Measurements from ENCODE around the gene CLINT1.

DNA sequence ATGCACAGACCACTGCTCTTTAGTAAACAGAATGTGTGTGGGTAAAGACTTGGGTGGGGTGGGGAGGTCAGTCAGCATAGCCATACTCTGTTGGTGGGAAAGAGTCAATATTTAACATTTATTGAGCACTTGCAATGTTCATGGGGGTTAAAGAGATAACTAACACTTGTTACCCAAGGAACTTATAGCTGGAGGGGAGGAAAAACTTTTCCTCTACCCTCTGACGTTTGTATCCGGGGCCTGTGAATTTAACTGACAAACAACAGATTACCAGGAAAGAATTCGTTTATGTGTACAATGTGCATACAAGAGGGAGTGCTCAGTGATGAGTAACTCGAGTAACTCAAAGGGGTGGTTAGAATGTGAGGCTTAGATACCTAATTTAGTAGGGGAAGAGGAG is 6.8 kb upstream of the CLINT1 start:
- TF ChIP-seq, protein P1, sequence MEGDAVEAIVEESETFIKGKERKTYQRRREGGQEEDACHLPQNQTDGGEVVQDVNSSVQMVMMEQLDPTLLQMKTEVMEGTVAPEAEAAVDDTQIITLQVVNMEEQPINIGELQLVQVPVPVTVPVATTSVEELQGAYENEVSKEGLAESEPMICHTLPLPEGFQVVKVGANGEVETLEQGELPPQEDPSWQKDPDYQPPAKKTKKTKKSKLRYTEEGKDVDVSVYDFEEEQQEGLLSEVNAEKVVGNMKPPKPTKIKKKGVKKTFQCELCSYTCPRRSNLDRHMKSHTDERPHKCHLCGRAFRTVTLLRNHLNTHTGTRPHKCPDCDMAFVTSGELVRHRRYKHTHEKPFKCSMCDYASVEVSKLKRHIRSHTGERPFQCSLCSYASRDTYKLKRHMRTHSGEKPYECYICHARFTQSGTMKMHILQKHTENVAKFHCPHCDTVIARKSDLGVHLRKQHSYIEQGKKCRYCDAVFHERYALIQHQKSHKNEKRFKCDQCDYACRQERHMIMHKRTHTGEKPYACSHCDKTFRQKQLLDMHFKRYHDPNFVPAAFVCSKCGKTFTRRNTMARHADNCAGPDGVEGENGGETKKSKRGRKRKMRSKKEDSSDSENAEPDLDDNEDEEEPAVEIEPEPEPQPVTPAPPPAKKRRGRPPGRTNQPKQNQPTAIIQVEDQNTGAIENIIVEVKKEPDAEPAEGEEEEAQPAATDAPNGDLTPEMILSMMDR (conservative IDR thresholded peaks at IDR 0.05; ENCODE audit: low read depth in 2 of 2) = no peak
- TF ChIP-seq, protein P2, sequence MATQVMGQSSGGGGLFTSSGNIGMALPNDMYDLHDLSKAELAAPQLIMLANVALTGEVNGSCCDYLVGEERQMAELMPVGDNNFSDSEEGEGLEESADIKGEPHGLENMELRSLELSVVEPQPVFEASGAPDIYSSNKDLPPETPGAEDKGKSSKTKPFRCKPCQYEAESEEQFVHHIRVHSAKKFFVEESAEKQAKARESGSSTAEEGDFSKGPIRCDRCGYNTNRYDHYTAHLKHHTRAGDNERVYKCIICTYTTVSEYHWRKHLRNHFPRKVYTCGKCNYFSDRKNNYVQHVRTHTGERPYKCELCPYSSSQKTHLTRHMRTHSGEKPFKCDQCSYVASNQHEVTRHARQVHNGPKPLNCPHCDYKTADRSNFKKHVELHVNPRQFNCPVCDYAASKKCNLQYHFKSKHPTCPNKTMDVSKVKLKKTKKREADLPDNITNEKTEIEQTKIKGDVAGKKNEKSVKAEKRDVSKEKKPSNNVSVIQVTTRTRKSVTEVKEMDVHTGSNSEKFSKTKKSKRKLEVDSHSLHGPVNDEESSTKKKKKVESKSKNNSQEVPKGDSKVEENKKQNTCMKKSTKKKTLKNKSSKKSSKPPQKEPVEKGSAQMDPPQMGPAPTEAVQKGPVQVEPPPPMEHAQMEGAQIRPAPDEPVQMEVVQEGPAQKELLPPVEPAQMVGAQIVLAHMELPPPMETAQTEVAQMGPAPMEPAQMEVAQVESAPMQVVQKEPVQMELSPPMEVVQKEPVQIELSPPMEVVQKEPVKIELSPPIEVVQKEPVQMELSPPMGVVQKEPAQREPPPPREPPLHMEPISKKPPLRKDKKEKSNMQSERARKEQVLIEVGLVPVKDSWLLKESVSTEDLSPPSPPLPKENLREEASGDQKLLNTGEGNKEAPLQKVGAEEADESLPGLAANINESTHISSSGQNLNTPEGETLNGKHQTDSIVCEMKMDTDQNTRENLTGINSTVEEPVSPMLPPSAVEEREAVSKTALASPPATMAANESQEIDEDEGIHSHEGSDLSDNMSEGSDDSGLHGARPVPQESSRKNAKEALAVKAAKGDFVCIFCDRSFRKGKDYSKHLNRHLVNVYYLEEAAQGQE (IDR thresholded peaks at IDR 0.05; ENCODE audit: unreplicated experiment) = no peak
- TF ChIP-seq EZH2 (IDR thresholded peaks at IDR 0.05; ENCODE audit: low read depth, unreplicated experiment) = no peak
- no peak for TF ChIP-seq ZNF331 (CRISPR knock-in tag; IDR thresholded peaks at IDR 0.05; ENCODE audit: low read depth)
- TF ChIP-seq CREB1 (CRISPR knock-in tag; IDR thresholded peaks at IDR 0.05; ENCODE audit: low read depth) = no peak
- no peak for TF ChIP-seq EZH2phosphoT487 (IDR thresholded peaks at IDR 0.05; ENCODE audit: unreplicated experiment)
- TF ChIP-seq POLR2AphosphoS5 (IDR thresholded peaks at IDR 0.05; ENCODE audit: low read depth) = no peak
- TF ChIP-seq JUNB (IDR thresholded peaks at IDR 0.05; ENCODE audit: unreplicated experiment) = no peak
- TF ChIP-seq NANOG (IDR thresholded peaks at IDR 0.05; ENCODE audit: borderline replicate concordance) = no peak
- TF ChIP-seq, protein P3, sequence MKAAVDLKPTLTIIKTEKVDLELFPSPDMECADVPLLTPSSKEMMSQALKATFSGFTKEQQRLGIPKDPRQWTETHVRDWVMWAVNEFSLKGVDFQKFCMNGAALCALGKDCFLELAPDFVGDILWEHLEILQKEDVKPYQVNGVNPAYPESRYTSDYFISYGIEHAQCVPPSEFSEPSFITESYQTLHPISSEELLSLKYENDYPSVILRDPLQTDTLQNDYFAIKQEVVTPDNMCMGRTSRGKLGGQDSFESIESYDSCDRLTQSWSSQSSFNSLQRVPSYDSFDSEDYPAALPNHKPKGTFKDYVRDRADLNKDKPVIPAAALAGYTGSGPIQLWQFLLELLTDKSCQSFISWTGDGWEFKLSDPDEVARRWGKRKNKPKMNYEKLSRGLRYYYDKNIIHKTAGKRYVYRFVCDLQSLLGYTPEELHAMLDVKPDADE (IDR thresholded peaks at IDR 0.05) = no peak
- TF ChIP-seq, protein P4, sequence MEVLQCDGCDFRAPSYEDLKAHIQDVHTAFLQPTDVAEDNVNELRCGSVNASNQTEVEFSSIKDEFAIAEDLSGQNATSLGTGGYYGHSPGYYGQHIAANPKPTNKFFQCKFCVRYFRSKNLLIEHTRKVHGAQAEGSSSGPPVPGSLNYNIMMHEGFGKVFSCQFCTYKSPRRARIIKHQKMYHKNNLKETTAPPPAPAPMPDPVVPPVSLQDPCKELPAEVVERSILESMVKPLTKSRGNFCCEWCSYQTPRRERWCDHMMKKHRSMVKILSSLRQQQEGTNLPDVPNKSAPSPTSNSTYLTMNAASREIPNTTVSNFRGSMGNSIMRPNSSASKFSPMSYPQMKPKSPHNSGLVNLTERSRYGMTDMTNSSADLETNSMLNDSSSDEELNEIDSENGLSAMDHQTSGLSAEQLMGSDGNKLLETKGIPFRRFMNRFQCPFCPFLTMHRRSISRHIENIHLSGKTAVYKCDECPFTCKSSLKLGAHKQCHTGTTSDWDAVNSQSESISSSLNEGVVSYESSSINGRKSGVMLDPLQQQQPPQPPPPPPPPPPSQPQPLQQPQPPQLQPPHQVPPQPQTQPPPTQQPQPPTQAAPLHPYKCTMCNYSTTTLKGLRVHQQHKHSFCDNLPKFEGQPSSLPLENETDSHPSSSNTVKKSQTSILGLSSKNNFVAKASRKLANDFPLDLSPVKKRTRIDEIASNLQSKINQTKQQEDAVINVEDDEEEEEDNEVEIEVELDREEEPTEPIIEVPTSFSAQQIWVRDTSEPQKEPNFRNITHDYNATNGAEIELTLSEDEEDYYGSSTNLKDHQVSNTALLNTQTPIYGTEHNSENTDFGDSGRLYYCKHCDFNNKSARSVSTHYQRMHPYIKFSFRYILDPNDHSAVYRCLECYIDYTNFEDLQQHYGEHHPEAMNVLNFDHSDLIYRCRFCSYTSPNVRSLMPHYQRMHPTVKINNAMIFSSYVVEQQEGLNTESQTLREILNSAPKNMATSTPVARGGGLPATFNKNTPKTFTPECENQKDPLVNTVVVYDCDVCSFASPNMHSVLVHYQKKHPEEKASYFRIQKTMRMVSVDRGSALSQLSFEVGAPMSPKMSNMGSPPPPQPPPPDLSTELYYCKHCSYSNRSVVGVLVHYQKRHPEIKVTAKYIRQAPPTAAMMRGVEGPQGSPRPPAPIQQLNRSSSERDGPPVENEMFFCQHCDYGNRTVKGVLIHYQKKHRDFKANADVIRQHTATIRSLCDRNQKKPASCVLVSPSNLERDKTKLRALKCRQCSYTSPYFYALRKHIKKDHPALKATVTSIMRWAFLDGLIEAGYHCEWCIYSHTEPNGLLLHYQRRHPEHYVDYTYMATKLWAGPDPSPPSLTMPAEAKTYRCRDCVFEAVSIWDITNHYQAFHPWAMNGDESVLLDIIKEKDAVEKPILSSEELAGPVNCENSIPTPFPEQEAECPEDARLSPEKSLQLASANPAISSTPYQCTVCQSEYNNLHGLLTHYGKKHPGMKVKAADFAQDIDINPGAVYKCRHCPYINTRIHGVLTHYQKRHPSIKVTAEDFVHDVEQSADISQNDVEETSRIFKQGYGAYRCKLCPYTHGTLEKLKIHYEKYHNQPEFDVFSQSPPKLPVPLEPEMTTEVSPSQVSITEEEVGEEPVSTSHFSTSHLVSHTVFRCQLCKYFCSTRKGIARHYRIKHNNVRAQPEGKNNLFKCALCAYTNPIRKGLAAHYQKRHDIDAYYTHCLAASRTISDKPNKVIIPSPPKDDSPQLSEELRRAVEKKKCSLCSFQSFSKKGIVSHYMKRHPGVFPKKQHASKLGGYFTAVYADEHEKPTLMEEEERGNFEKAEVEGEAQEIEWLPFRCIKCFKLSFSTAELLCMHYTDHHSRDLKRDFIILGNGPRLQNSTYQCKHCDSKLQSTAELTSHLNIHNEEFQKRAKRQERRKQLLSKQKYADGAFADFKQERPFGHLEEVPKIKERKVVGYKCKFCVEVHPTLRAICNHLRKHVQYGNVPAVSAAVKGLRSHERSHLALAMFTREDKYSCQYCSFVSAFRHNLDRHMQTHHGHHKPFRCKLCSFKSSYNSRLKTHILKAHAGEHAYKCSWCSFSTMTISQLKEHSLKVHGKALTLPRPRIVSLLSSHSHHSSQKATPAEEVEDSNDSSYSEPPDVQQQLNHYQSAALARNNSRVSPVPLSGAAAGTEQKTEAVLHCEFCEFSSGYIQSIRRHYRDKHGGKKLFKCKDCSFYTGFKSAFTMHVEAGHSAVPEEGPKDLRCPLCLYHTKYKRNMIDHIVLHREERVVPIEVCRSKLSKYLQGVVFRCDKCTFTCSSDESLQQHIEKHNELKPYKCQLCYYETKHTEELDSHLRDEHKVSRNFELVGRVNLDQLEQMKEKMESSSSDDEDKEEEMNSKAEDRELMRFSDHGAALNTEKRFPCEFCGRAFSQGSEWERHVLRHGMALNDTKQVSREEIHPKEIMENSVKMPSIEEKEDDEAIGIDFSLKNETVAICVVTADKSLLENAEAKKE (CRISPR knock-in tag; IDR thresholded peaks at IDR 0.05) = no peak
